Measurements from ENCODE around the gene BNC1. TPM values are rescaled to one million over a fixed set of nuclear protein-coding genes. Genes with fewer than 3 reads are reported as not detected.

The BNC1 gene
- total and polyA plus RNA-seq, 10 of the 15 experiments (the other 5 are each of a cell fraction or from before 2014, with no cell fraction given) = 0.01 TPM; not detected in 9

DNA sequence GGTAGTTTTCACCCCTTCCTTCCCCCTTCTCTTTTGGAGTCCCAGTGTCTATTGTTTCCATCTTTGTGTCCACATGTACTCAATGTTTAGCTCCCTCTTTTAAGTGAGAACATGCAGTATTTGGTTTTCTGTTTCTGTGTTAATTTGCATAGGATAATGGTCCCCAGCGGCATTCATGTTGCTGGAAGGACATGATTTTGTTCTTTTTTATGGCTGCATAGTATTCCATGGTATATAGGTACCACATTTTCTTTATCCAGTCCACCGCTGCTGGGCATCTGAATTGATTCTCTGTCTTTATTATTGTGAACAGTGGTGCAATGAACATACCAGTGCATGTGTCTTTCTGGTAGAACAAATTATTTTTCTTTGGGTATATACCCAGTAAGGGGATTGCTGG lies 69.2 kb downstream of the BNC1 start (continued):
- TF ChIP-seq, protein P1, sequence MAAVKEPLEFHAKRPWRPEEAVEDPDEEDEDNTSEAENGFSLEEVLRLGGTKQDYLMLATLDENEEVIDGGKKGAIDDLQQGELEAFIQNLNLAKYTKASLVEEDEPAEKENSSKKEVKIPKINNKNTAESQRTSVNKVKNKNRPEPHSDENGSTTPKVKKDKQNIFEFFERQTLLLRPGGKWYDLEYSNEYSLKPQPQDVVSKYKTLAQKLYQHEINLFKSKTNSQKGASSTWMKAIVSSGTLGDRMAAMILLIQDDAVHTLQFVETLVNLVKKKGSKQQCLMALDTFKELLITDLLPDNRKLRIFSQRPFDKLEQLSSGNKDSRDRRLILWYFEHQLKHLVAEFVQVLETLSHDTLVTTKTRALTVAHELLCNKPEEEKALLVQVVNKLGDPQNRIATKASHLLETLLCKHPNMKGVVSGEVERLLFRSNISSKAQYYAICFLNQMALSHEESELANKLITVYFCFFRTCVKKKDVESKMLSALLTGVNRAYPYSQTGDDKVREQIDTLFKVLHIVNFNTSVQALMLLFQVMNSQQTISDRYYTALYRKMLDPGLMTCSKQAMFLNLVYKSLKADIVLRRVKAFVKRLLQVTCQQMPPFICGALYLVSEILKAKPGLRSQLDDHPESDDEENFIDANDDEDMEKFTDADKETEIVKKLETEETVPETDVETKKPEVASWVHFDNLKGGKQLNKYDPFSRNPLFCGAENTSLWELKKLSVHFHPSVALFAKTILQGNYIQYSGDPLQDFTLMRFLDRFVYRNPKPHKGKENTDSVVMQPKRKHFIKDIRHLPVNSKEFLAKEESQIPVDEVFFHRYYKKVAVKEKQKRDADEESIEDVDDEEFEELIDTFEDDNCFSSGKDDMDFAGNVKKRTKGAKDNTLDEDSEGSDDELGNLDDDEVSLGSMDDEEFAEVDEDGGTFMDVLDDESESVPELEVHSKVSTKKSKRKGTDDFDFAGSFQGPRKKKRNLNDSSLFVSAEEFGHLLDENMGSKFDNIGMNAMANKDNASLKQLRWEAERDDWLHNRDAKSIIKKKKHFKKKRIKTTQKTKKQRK (IDR thresholded peaks at IDR 0.05; ENCODE audit: low read depth, low read length) = no peak
- TF ChIP-seq RB1 (IDR thresholded peaks at IDR 0.05; ENCODE audit: borderline replicate concordance) = no peak
- TF ChIP-seq SPI1 (IDR thresholded peaks at IDR 0.05; ENCODE audit: borderline replicate concordance, insufficient read depth, low read depth, low read length) = no peak
- no peak for TF ChIP-seq BRCA1 (IDR thresholded peaks at IDR 0.05; ENCODE audit: low read depth, low read length)
- no peak for TF ChIP-seq PAX8 (IDR thresholded peaks at IDR 0.05)
- TF ChIP-seq NFYA (IDR thresholded peaks at IDR 0.05; ENCODE audit: borderline replicate concordance, low read depth, low read length) = no peak
- TF ChIP-seq KDM1A (IDR thresholded peaks at IDR 0.05; ENCODE audit: borderline replicate concordance) = no peak
- TF ChIP-seq BHLHE40 (IDR thresholded peaks at IDR 0.05; ENCODE audit: borderline replicate concordance in 1 of 2, low read depth in 2 of 2, low read length in 1 of 2) = no peak

DNA sequence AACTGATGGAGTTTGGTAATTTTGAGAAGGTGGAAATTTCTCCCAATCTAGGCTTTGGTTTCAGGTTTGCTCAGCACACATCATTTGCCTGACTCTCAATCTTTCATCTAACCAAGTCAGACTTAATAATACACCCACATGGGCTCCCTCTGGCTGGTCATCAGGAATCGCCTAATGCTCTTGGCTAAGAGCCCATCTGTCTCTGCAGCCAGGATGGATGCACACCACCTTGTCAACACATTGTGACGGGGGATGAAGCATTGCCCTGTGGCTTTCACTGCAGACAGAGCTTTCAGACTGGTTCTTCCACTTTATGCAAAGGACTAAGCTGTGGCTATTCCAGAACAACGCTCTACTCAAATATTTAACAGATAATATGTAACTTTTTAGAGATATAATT lies 73.8 kb downstream of the BNC1 start:
- CTCF ChIA-PET = interaction anchor here (1.6 to 1.7 kb wide), 2 partner anchors 37 to 199 kb away, joined by 4 to 6 read pairs; partner anchors contain the start of gene C15orf40
- no TSS peak for BruUV-seq (replicated peaks)
- Histone ChIP-seq H3K9ac (ENCODE audit: control insufficient read depth, insufficient read depth, low read length) (no peak overlapping the region), H3K79me2 (ENCODE audit: control insufficient read depth, insufficient read depth, low read length) (peaks cover 18% of the 10 kb centered on the region), H3K36me3 (ENCODE audit: control insufficient read depth in 2 of 2, insufficient read depth in 2 of 2, low read length in 1 of 2) (no peaks in the 10 kb centered on the region), H3K9me3 (replicated peaks; ENCODE audit: control insufficient read depth, insufficient read depth, low read length) (no peaks in the 10 kb centered on the region), H3K27ac (ENCODE audit: control insufficient read depth, insufficient read depth) (no peak overlapping the region), H3K4me3 (no peak overlapping the region), H2AFZ (ENCODE audit: control insufficient read depth, low read depth, low read length) (no peak overlapping the region), H4K20me1 (ENCODE audit: control insufficient read depth, insufficient read depth) (no peaks in the 10 kb centered on the region), H3K4me1 (ENCODE audit: control insufficient read depth, insufficient read depth, low read length) (peaks cover 6% of the 10 kb centered on the region; the same call in 1 of the 2 replicates), H3K4me2 (ENCODE audit: control insufficient read depth, insufficient read depth) (no peak overlapping the region), H3K27me3 (replicated peaks in 1 of 2; ENCODE audit: control insufficient read depth in 2 of 2, insufficient read depth in 2 of 2, low read length in 1 of 2) (no peaks in the 10 kb centered on the region)
- 48% methylated on average over 3 of the region's 3 CpGs for WGBS (ENCODE audit: insufficient coverage, insufficient replicate concordance, low lambda C conversion rate, missing lambda C conversion rate)
- FAIRE-seq (no peak), DNase-seq (ENCODE audit: low read depth, low spot score) (no peak), ATAC-seq (no peak)
- RAD21 ChIA-PET (ENCODE audit: unreplicated experiment) = no interaction called here
- POLR2A ChIA-PET = no interaction called here
- TF ChIP-seq RFX5 (IDR thresholded peaks at IDR 0.05; ENCODE audit: low read depth, low read length) (no peak), IRF4 (IDR thresholded peaks at IDR 0.05; ENCODE audit: low read depth, low read length) (0 out of 2 replicates have a peak, but pooled peaks have one; percentile 9), SMC3 (IDR thresholded peaks at IDR 0.05; ENCODE audit: borderline replicate concordance, low read length) (no peak)
- intact Hi-C loops (cut with micrococcal nuclease; ENCODE audit: unreplicated experiment) (no loop called here), in situ Hi-C loops (cut with MboI) (loop anchor here (5.0 to 25.0 kb wide), 2 partner anchors 198 to 1923 kb away; partner anchors contain the start of gene C15orf40)
- SMC1A ChIA-PET (ENCODE audit: uncharacterized antibody, unreplicated experiment) = interaction anchor here (2.1 to 3.5 kb wide), 2 partner anchors 148 to 199 kb away, joined by 5 to 11 read pairs; partner anchors contain the start of gene C15orf40

All from GM12878 (cell line).